HuH-7 (cell line): Measurements from ENCODE around the gene S100A9.

Experiments
- DNase-seq: peaks from one replicate; pipeline ENCODE4 v3.0.0; 2011; ENCODE audit warnings: low spot score

S100A9 gene

GRCh38 chr1:153361480-153362109 lies 3.9 kb downstream of the S100A9 start:
- no peak for DNase-seq

- DNase-seq, result no peak
These were observed 4.6 kb downstream of the S100A9 start for GRCh38 chr1:153362187-153362775.

GRCh38 chr1:153363641-153364040 lies 6.0 kb downstream of the S100A9 start:
- DNase-seq, result no peak

- DNase-seq, result no peak
These were observed 6.5 kb downstream of the S100A9 start for GRCh38 chr1:153364156-153364555.

- no peak for DNase-seq
These were observed 7.4 kb downstream of the S100A9 start for GRCh38 chr1:153364766-153365666.

GRCh38 chr1:153365696-153366095 lies 8.0 kb downstream of the S100A9 start:
- DNase-seq, result no peak

GRCh38 chr1:153366261-153366660 lies 8.6 kb downstream of the S100A9 start:
- no peak for DNase-seq

GRCh38 chr1:153367090-153367489 lies 9.4 kb downstream of the S100A9 start:
- DNase-seq, result no peak

GRCh38 chr1:153368495-153368894 lies 10.8 kb downstream of the S100A9 start:
- DNase-seq, result no peak

GRCh38 chr1:153370146-153370545 lies 12.5 kb downstream of the S100A9 start:
- DNase-seq, result no peak

- no peak for DNase-seq
These were observed 13.6 kb downstream of the S100A9 start for GRCh38 chr1:153371231-153371630.

GRCh38 chr1:153372571-153372970 lies 14.9 kb downstream of the S100A9 start:
- DNase-seq, result no peak

- no peak for DNase-seq
These were observed 16.4 kb downstream of the S100A9 start for GRCh38 chr1:153374071-153374470.

- DNase-seq, result no peak
These were observed 17.9 kb downstream of the S100A9 start, which contains the start of gene S100A12 for GRCh38 chr1:153375511-153375910. S100A12 (minus strand) TSS chr1:153375621; CDS start chr1:153374592, 1,029 bp downstream.

GRCh38 chr1:153379591-153379990 lies 21.9 kb downstream of the S100A9 start:
- DNase-seq, result no peak

- no peak for DNase-seq
These were observed 23.1 kb downstream of the S100A9 start for GRCh38 chr1:153380711-153381110.

- DNase-seq, result no peak
These were observed 27.4 kb downstream of the S100A9 start for GRCh38 chr1:153384958-153385580.

- no peak for DNase-seq
These were observed 28.8 kb downstream of the S100A9 start for GRCh38 chr1:153386500-153386901.

GRCh38 chr1:153387001-153387400 lies 29.3 kb downstream of the S100A9 start:
- DNase-seq, result no peak

GRCh38 chr1:153387785-153388184 lies 30.1 kb downstream of the S100A9 start:
- DNase-seq, result no peak

- no peak for DNase-seq
These were observed 31.7 kb downstream of the S100A9 start for GRCh38 chr1:153389401-153389800.
